Endothelial cell (in vitro differentiated cells): ENCODE measurements around the gene PSMB8. TPM values are rescaled to one million over a fixed set of nuclear protein-coding genes. Genes with fewer than 3 reads are reported as not detected.
A peak's percentile ranks its signal among the peaks of the same experiment; 100 is the strongest.

Experiments used
- DNase-seq: peaks from one replicate; pipeline ENCODE4 v3.0.0; 2021; ENCODE audit warnings: low spot score
- H3K27ac Mint-ChIP-seq: one replicate; pipeline ENCODE4 v1.8.0; 2021; ENCODE audit warnings: mixed read lengths, inconsistent platforms; ENCODE audit not compliant: unreplicated experiment
- H3K27me3 Mint-ChIP-seq: one replicate; pipeline ENCODE4 v1.8.0; 2021; ENCODE audit warnings: mild to moderate bottlenecking, moderate library complexity, mixed read lengths, inconsistent platforms; ENCODE audit not compliant: unreplicated experiment
- H3K36me3 Mint-ChIP-seq: one replicate; pipeline ENCODE4 v1.8.0; 2021; ENCODE audit warnings: mild to moderate bottlenecking, low read depth, mixed read lengths, inconsistent platforms; ENCODE audit not compliant: unreplicated experiment
- H3K4me1 Mint-ChIP-seq: one replicate; pipeline ENCODE4 v1.8.0; 2021; ENCODE audit warnings: mild to moderate bottlenecking, mixed read lengths, inconsistent platforms; ENCODE audit not compliant: unreplicated experiment
- H3K4me3 Mint-ChIP-seq: one replicate; pipeline ENCODE4 v1.8.0; 2021; ENCODE audit warnings: mild to moderate bottlenecking, mixed read lengths, inconsistent platforms; ENCODE audit not compliant: unreplicated experiment
- H3K9me3 Mint-ChIP-seq: one replicate; pipeline ENCODE4 v1.8.0; 2021; ENCODE audit warnings: mixed read lengths, inconsistent platforms; ENCODE audit not compliant: unreplicated experiment
- CTCF ChIP-seq: fragments of 200-600 bp; sonication (generic); IDR thresholded peaks from one replicate; pipeline ENCODE4 v1.5.0; 2021; ENCODE audit warnings: antibody characterized with exemption; ENCODE audit not compliant: unreplicated experiment
- total RNA-seq: library from RNA; stranded (reverse); fragmentation: NEBNext Ultra II Directional; extraction: Animal tissue kit (Norgen Biotek cat#: 25700); gene quantifications from one replicate; pipeline ENCODE4 v1.2.1, GENCODE V29; 2021; ENCODE audit not compliant: unreplicated experiment

PSMB8 gene
- total RNA-seq, 1 donor from 2014 or later = 5.2 TPM

GRCh38 chr6:32819729-32820128, 24.1 kb downstream of the PSMB8 start:
- no peaks in the 10 kb centered on the region for H3K36me3 Mint-ChIP-seq
- DNase-seq = no peak
- H3K27ac Mint-ChIP-seq = no peak overlapping the region
- peaks cover 1% of the 10 kb centered on the region for H3K27me3 Mint-ChIP-seq
- H3K4me3 Mint-ChIP-seq = no peak overlapping the region
- no peak for TF ChIP-seq CTCF
- no peaks in the 10 kb centered on the region for H3K4me1 Mint-ChIP-seq
- no peaks in the 10 kb centered on the region for H3K9me3 Mint-ChIP-seq

- H3K4me1 Mint-ChIP-seq = no peaks in the 10 kb centered on the region
- no peaks in the 10 kb centered on the region for H3K9me3 Mint-ChIP-seq
- DNase-seq = no peak
- no peak overlapping the region for H3K27ac Mint-ChIP-seq
- H3K4me3 Mint-ChIP-seq = no peak overlapping the region
- TF ChIP-seq CTCF = no peak
- no peaks in the 10 kb centered on the region for H3K36me3 Mint-ChIP-seq
- H3K27me3 Mint-ChIP-seq = peaks cover 1% of the 10 kb centered on the region
Observed at GRCh38 chr6:32818867-32819266, 25.0 kb downstream of the PSMB8 start.

GRCh38 chr6:32816746-32817204, 27.1 kb downstream of the PSMB8 start, which contains the start of gene HLA-DOB:
HLA-DOB (minus strand) TSS chr6:32817002; CDS start chr6:32816951, 51 bp downstream.
- no peak within 1 kb of the TSS for H3K4me3 Mint-ChIP-seq
- no peaks in the 10 kb centered on the region for H3K36me3 Mint-ChIP-seq
- no peak for TF ChIP-seq CTCF
- no peaks in the 10 kb centered on the region for H3K4me1 Mint-ChIP-seq
- DNase-seq = no peak
- H3K27ac Mint-ChIP-seq = no peak within 1 kb of the TSS
- no peaks in the 10 kb centered on the region for H3K9me3 Mint-ChIP-seq
- peaks cover 1% of the 10 kb centered on the region for H3K27me3 Mint-ChIP-seq

- Mint-ChIP-seq H3K27me3 (peaks cover 1% of the 10 kb centered on the region), H3K4me3 (no peak overlapping the region), H3K9me3 (no peaks in the 10 kb centered on the region), H3K36me3 (no peaks in the 10 kb centered on the region), H3K27ac (no peak overlapping the region), H3K4me1 (no peaks in the 10 kb centered on the region)
- DNase-seq = no peak
- no peak for TF ChIP-seq CTCF
Observed at GRCh38 chr6:32815996-32816395, 27.9 kb downstream of the PSMB8 start.

- H3K9me3 Mint-ChIP-seq = no peaks in the 10 kb centered on the region
- H3K4me1 Mint-ChIP-seq = no peaks in the 10 kb centered on the region
- peaks cover 1% of the 10 kb centered on the region for H3K27me3 Mint-ChIP-seq
- no peak overlapping the region for H3K4me3 Mint-ChIP-seq
- peak overlapping the region; percentile 39 for H3K27ac Mint-ChIP-seq
- H3K36me3 Mint-ChIP-seq = no peaks in the 10 kb centered on the region
- DNase-seq = no peak
- no peak for TF ChIP-seq CTCF
Observed at GRCh38 chr6:32815115-32815514, 28.7 kb downstream of the PSMB8 start.
